SU-DHL-6 (cell line): ENCODE measurements around the gene SSTR5.

ENCODE experiments used
- CTCF ChIP-seq: fragments of 200-600 bp; sonication (generic); IDR thresholded peaks from one replicate; pipeline ENCODE4 v1.5.1; 2017; ENCODE audit warnings: antibody characterized with exemption, mild to moderate bottlenecking, low read length, moderate library complexity; ENCODE audit not compliant: insufficient read depth, poor library complexity, severe bottlenecking
- EZH2phosphoT487 ChIP-seq: fragments of 200-600 bp; sonication (generic), shearing (Covaris generic); conservative IDR thresholded peaks from 2 replicates; pipeline ENCODE4 v1.6.1; 2018; ENCODE audit warnings: mild to moderate bottlenecking, antibody characterized with exemption, low read length, moderate library complexity, mixed read lengths

GRCh38 chr16:1088295-1089170, 16.0 kb downstream of the SSTR5 start:
- TF ChIP-seq CTCF = no peak
- TF ChIP-seq EZH2phosphoT487 = no peak
